Esophagus squamous epithelium (tissue), 5 donors: ENCODE measurements around the gene RPUSD3. TPM values are rescaled to one million over a fixed set of nuclear protein-coding genes. Genes with fewer than 3 reads are reported as not detected.
"Not testable (repeated sequence)": the region's sequence is repeated elsewhere in the genome, so short reads cannot be mapped to it uniquely, and the experiment has no call there.

Experiments
- DNase-seq: peaks from one replicate; lab custom pipeline; 2025; lab: John Stamatoyannopoulos, UW
- H3K27ac ChIP-seq, 4 donors: fragments of 200-600 bp; sonication (generic); one replicate each; pipeline ENCODE4 v1.5.1; 2016 to 2019; ENCODE audit warnings: mild to moderate bottlenecking in 1 of 4
- H3K27me3 ChIP-seq, 4 donors: fragments of 200-600 bp; sonication (generic); 1 replicate in 3 of 4; 2 replicates in 1 of 4; pipeline versions ENCODE4 v1.5.1 to v1.6.0; 2017 to 2021; ENCODE audit warnings: antibody characterized with exemption in 1 of 4
- H3K36me3 ChIP-seq, 3 donors: fragments of 200-600 bp; sonication (generic); one replicate each; pipeline ENCODE4 v1.5.1; 2016 to 2019
- H3K4me1 ChIP-seq, 3 donors: fragments of 200-600 bp; sonication (generic); one replicate each; pipeline ENCODE4 v1.5.1; 2017 to 2019
- H3K4me3 ChIP-seq, 4 donors: fragments of 200-600 bp; sonication (generic); 1 replicate in 3 of 4; 2 replicates in 1 of 4; pipeline ENCODE4 v1.5.1; 2016 to 2019; ENCODE audit warnings: mild to moderate bottlenecking in 2 of 4, moderate library complexity in 1 of 4
- H3K9me3 ChIP-seq, 3 donors: fragments of 200-600 bp; sonication (generic); one replicate each; pipeline ENCODE4 v1.5.1; 2016 to 2019
- POLR2A ChIP-seq, 4 donors: fragments of 450-650 bp; IDR thresholded peaks; one replicate each; pipeline ENCODE4 v1.6.1; 2017; ENCODE audit warnings: antibody characterized with exemption in 4 of 4, mild to moderate bottlenecking in 4 of 4, moderate library complexity in 3 of 4
- WGBS, 2 donors: methylation state at CpG; one replicate each; pipeline ENCODE4 v1.1.5; 2018; 5-methylcytosine and 5-hydroxymethylcytosine counted together
- intact Hi-C: fragments of 100-400 bp; cut with DNase I; formaldehyde crosslinking; loops from one replicate; pipeline ENCODE4 v1.15.0; 2022
- total RNA-seq, 4 donors: library from RNA; depleted of rRNA; stranded (reverse); fragments of >200 nt; gene quantifications; one replicate each; pipeline ENCODE4 v1.1.0, GENCODE V29; 2016
- TF ChIP-seq, protein P1 (sequence below), 6 experiments: fragments of 450-650 bp in 4 of 6; fragments of 200-600 bp in 2 of 6; sonication (generic) in 2 of 6; IDR thresholded peaks; one replicate each; pipeline ENCODE4 v1.5.1; 2016 to 2019; ENCODE audit warnings: antibody characterized with exemption in 6 of 6, mild to moderate bottlenecking in 4 of 6, moderate library complexity in 4 of 6
- donor health status: DM: yes; HTN: yes; CAD: no.

The RPUSD3 gene
- total RNA-seq, 4 donors from 2014 or later: 34.7 to 46.4 (median 41.4) TPM

- Histone ChIP-seq H3K27me3 (no peaks in the 10 kb centered on the region), H3K36me3 (no peaks in the 10 kb centered on the region), H3K27ac (no peak overlapping the region), H3K9me3 (no peaks in the 10 kb centered on the region), H3K4me1 (no peaks in the 10 kb centered on the region), H3K4me3 (no peak overlapping the region)
- intact Hi-C loops: no loop called here
- no peak for DNase-seq
- TF ChIP-seq, protein P1, sequence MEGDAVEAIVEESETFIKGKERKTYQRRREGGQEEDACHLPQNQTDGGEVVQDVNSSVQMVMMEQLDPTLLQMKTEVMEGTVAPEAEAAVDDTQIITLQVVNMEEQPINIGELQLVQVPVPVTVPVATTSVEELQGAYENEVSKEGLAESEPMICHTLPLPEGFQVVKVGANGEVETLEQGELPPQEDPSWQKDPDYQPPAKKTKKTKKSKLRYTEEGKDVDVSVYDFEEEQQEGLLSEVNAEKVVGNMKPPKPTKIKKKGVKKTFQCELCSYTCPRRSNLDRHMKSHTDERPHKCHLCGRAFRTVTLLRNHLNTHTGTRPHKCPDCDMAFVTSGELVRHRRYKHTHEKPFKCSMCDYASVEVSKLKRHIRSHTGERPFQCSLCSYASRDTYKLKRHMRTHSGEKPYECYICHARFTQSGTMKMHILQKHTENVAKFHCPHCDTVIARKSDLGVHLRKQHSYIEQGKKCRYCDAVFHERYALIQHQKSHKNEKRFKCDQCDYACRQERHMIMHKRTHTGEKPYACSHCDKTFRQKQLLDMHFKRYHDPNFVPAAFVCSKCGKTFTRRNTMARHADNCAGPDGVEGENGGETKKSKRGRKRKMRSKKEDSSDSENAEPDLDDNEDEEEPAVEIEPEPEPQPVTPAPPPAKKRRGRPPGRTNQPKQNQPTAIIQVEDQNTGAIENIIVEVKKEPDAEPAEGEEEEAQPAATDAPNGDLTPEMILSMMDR (IDR thresholded peaks at IDR 0.05): no peak
- no peak for TF ChIP-seq POLR2A (IDR thresholded peaks at IDR 0.05)
Measured at GRCh38 chr3:9875448-9875847, 31.6 kb upstream of the RPUSD3 start.

GRCh38 chr3:9872067-9872466, 28.3 kb upstream of the RPUSD3 start:
- H3K27me3 ChIP-seq, intact Hi-C loops, H3K4me3 ChIP-seq, H3K9me3 ChIP-seq, H3K27ac ChIP-seq, H3K36me3 ChIP-seq, DNase-seq, H3K4me1 ChIP-seq: not testable (repeated sequence)
- 93 to 95% methylated on average over 5 of the region's 5 CpGs for WGBS, 2 donors

GRCh38 chr3:9870978-9871377, 27.2 kb upstream of the RPUSD3 start:
- Histone ChIP-seq H3K36me3 (no peaks in the 10 kb centered on the region), H3K4me3 (no peak overlapping the region), H3K27me3 (no peaks in the 10 kb centered on the region), H3K27ac (no peak overlapping the region), H3K4me1 (no peaks in the 10 kb centered on the region), H3K9me3 (no peaks in the 10 kb centered on the region)
- intact Hi-C loops: no loop called here
- TF ChIP-seq POLR2A (IDR thresholded peaks at IDR 0.05): no peak
- 45 to 70% methylated on average over 1 of the region's 1 CpG for WGBS, 2 donors
- no peak for DNase-seq

DNA sequence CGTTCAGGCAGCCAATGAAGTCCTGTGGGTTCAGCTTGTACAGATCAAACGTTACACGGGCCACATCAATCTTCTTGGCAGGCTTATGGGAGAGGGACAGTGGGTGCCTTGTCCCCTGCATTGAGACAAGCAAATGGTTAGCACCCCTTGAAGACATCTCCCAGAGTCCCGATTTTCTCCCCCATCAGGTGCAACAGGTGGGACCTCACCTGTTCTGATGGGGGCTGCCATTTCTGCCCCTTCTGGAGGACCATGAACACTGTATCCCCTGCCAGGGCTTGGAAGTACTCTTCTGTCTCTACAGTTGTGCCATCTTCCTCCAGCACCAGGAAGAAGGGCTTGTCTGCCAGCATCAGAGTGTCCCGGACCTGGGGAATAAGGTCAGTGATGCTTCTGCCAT, 26.1 kb upstream of the RPUSD3 start:
- no peaks in the 10 kb centered on the region for H3K27me3 ChIP-seq
- no peak for TF ChIP-seq POLR2A (IDR thresholded peaks at IDR 0.05)
- TF ChIP-seq, protein P1 (IDR thresholded peaks at IDR 0.05): no peak
- no peak overlapping the region for H3K4me3 ChIP-seq
- H3K27ac ChIP-seq: no peak overlapping the region
- no peak for DNase-seq
- no peaks in the 10 kb centered on the region for H3K36me3 ChIP-seq
- WGBS, 2 donors: 75% methylated on average over 2 of the region's 5 CpGs; no CpG with 5 or more reads in 1 of the 2 donors
- H3K4me1 ChIP-seq: peaks cover 0 to 6% (median 0%) of the 10 kb centered on the region in 3 donors
- intact Hi-C loops: no loop called here
- H3K9me3 ChIP-seq: no peaks in the 10 kb centered on the region

- 80 to 89% methylated on average over 6 to 12 of the region's 12 CpGs for WGBS, 2 donors
- no peak overlapping the region for H3K4me3 ChIP-seq
- H3K9me3 ChIP-seq: no peaks in the 10 kb centered on the region
- H3K27ac ChIP-seq: peak overlapping the region; percentile 34 to 81 (median 78)
- intact Hi-C loops: no loop called here
- H3K36me3 ChIP-seq: no peaks in the 10 kb centered on the region
- peaks cover 10 to 34% (median 14%) of the 10 kb centered on the region in 3 donors for H3K4me1 ChIP-seq
- TF ChIP-seq, protein P1 (IDR thresholded peaks at IDR 0.05): no peak
- no peak for TF ChIP-seq POLR2A (IDR thresholded peaks at IDR 0.05)
- peaks cover 0 to 16% (median 0%) of the 10 kb centered on the region in 4 donors for H3K27me3 ChIP-seq
- no peak for DNase-seq
Measured at GRCh38 chr3:9867106-9867505, 23.3 kb upstream of the RPUSD3 start.

DNA sequence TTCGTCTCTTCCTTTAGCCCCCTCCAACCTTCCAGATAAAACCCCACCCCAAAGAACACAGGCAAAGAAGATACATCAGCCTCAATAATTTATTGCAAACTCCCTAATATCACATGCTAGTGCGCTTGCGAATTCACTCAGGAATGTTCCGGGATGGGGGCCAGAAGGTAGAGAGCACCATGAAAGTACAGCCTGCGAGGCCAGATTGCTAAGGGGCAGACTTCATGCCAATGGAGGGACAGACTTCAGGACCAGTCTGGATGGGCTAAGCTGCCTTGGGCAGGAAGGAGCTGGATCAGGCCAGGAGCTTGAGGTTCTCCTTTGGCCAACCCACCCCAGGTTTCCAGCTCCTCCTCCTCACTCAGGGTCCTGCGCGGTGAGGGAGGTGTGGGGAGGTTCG, 22.8 kb upstream of the RPUSD3 start:
- Histone ChIP-seq H3K27me3 (peaks cover 0 to 20% (median 0%) of the 10 kb centered on the region in 4 donors), H3K4me1 (peaks cover 10 to 34% (median 14%) of the 10 kb centered on the region in 3 donors), H3K27ac (peak overlapping the region; percentile 34 to 81 (median 78)), H3K36me3 (no peaks in the 10 kb centered on the region), H3K4me3 (no peak overlapping the region), H3K9me3 (no peaks in the 10 kb centered on the region)
- WGBS, 2 donors: 92 to 93% methylated on average over 3 to 7 of the region's 8 CpGs
- DNase-seq: no peak
- intact Hi-C loops: no loop called here
- TF ChIP-seq, protein P1 (IDR thresholded peaks at IDR 0.05): no peak

- Histone ChIP-seq H3K4me1 (peaks cover 10 to 34% (median 14%) of the 10 kb centered on the region in 3 donors), H3K27me3 (peaks cover 0 to 20% (median 0%) of the 10 kb centered on the region in 4 donors), H3K4me3 (peak overlapping the region in 1 of 4 donors; percentile 32), H3K27ac (peak overlapping the region; percentile 21 to 93 (median 78))
- 68 to 82% methylated on average over 10 of the region's 10 CpGs for WGBS, 2 donors
- H3K36me3 ChIP-seq, DNase-seq, intact Hi-C loops, H3K9me3 ChIP-seq: not testable (repeated sequence)
Measured at GRCh38 chr3:9865125-9865637, 21.4 kb upstream of the RPUSD3 start.
